Lower lobe of right lung (tissue), 2 donors: ENCODE measurements around the gene KRT75. TPM values are rescaled to one million over a fixed set of nuclear protein-coding genes. Genes with fewer than 3 reads are reported as not detected.

ENCODE experiments used
- ATAC-seq, 2 donors: fragments of 200-7000 bp; cut with Tn5 transposase; one replicate each; pipeline ENCODE4 v1.9.1; 2020 to 2022; ENCODE audit warnings: mild to moderate bottlenecking in 2 of 2, moderate library complexity in 2 of 2
- DNase-seq: peaks from one replicate; pipeline ENCODE4 v3.0.0-alpha.2; 2020
- H3K27ac ChIP-seq: fragments of 200-600 bp; one replicate; pipeline ENCODE4 v1.8.0; 2022
- H3K27me3 ChIP-seq: fragments of 200-600 bp; one replicate; pipeline ENCODE4 v1.8.0; 2022; ENCODE audit warnings: low read depth
- H3K36me3 ChIP-seq: fragments of 200-600 bp; one replicate; pipeline ENCODE4 v1.8.0; 2022; ENCODE audit warnings: mild to moderate bottlenecking
- H3K4me1 ChIP-seq: fragments of 200-600 bp; one replicate; pipeline ENCODE4 v1.8.0; 2022
- H3K4me3 ChIP-seq: fragments of 200-600 bp; one replicate; pipeline ENCODE4 v1.8.0; 2022; ENCODE audit warnings: mild to moderate bottlenecking
- H3K9me3 ChIP-seq: fragments of 200-600 bp; one replicate; pipeline ENCODE4 v1.8.0; 2022
- intact Hi-C: fragments of 100-400 bp; cut with DNase I; formaldehyde crosslinking; loops from one replicate; pipeline ENCODE4 v1.11.0; 2022
- total RNA-seq: library from RNA; stranded (reverse); fragmentation: NEBNext Ultra II Directional; extraction: Animal tissue kit (Norgen Biotek cat#: 25700); gene quantifications from one replicate; pipeline ENCODE4 v1.2.1, GENCODE V29; 2021
- TF ChIP-seq, protein P1 (sequence below): fragments of 200-600 bp; IDR thresholded peaks from one replicate; pipeline ENCODE4 v1.8.0; 2022; ENCODE audit warnings: antibody characterized with exemption, mild to moderate bottlenecking
- donor health status: DM: no; HTN: yes; CAD: no; lungs with severe emphysema.

Gene KRT75
- total RNA-seq, 1 donor from 2014 or later, result not detected

GRCh38 chr12:52423035-52423434, 11.1 kb downstream of the KRT75 start:
- ATAC-seq (peak in 1 of 2 donors; percentile 28), DNase-seq (no peak)
- H3K4me1 ChIP-seq, result no peaks in the 10 kb centered on the region
- no peak overlapping the region for H3K4me3 ChIP-seq
- peak overlapping the region; percentile 60 for H3K27ac ChIP-seq
- TF ChIP-seq, protein P1, sequence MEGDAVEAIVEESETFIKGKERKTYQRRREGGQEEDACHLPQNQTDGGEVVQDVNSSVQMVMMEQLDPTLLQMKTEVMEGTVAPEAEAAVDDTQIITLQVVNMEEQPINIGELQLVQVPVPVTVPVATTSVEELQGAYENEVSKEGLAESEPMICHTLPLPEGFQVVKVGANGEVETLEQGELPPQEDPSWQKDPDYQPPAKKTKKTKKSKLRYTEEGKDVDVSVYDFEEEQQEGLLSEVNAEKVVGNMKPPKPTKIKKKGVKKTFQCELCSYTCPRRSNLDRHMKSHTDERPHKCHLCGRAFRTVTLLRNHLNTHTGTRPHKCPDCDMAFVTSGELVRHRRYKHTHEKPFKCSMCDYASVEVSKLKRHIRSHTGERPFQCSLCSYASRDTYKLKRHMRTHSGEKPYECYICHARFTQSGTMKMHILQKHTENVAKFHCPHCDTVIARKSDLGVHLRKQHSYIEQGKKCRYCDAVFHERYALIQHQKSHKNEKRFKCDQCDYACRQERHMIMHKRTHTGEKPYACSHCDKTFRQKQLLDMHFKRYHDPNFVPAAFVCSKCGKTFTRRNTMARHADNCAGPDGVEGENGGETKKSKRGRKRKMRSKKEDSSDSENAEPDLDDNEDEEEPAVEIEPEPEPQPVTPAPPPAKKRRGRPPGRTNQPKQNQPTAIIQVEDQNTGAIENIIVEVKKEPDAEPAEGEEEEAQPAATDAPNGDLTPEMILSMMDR, result no peak
- H3K9me3 ChIP-seq, result no peaks in the 10 kb centered on the region
- intact Hi-C loops, result no loop called here
- no peaks in the 10 kb centered on the region for H3K36me3 ChIP-seq
- H3K27me3 ChIP-seq, result peaks cover 3% of the 10 kb centered on the region

DNA sequence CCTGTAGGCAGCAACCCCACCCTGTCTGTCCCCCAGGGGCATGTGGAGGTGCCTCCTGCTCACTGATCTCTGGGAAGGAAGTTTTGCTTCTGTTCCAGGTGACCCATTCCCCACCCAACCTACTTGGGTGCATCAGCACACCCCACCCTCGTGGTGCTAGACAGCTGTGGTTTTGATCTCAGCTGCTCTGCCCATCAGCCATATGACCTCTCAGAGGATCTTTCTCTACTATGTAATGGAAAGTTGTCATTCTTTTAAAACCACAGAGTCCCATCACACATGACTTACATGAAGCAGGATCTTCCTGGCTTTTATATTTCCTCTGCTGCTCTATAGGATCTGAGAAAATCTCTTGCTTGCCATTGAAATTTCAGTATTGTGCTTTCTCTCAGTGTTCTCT, 14.5 kb downstream of the KRT75 start:
- no peak for ATAC-seq
- intact Hi-C loops, result no loop called here

GRCh38 chr12:52418576-52419110, 15.5 kb downstream of the KRT75 start:
- DNase-seq (no peak), ATAC-seq (no peak)
- Histone ChIP-seq H3K9me3 (no peaks in the 10 kb centered on the region), H3K27me3 (peaks cover 3% of the 10 kb centered on the region), H3K4me3 (no peak overlapping the region), H3K27ac (no peak overlapping the region), H3K4me1 (peaks cover 4% of the 10 kb centered on the region), H3K36me3 (no peaks in the 10 kb centered on the region)
- intact Hi-C loops, result no loop called here
- TF ChIP-seq, protein P1, result no peak

More for the DNA sequence above, 14.5 kb downstream of the KRT75 start:
- no peak overlapping the region for H3K27ac ChIP-seq
- no peaks in the 10 kb centered on the region for H3K36me3 ChIP-seq
- no peak overlapping the region for H3K4me3 ChIP-seq
- peaks cover 4% of the 10 kb centered on the region for H3K4me1 ChIP-seq
- H3K9me3 ChIP-seq, result no peaks in the 10 kb centered on the region
- H3K27me3 ChIP-seq, result peaks cover 3% of the 10 kb centered on the region
- no peak for DNase-seq
- TF ChIP-seq, protein P1, result no peak

DNA sequence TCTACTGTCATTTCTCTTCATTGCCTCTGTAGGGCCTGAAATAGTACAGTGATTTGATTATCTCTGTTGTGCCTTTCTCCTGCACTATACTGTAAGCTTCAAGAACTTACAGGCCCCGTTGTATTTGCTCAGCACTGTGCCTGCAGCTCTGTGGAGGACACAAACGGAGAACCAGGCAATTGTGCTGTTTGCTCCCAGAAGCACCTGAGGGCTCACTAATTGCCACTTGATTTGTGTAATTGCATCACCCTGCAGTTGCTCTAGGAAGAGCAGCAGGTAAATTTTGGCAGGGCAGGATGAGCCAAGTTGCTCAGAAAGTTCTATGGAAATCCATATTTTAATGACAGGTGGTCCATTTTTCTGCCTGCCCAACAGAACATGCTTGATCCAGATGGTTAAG, 16.4 kb downstream of the KRT75 start:
- TF ChIP-seq, protein P1, result no peak
- DNase-seq (no peak), ATAC-seq (peak; percentile 22 to 54)
- Histone ChIP-seq H3K9me3 (no peaks in the 10 kb centered on the region), H3K27me3 (peaks cover 8% of the 10 kb centered on the region), H3K4me3 (no peak overlapping the region), H3K27ac (no peak overlapping the region), H3K4me1 (peaks cover 4% of the 10 kb centered on the region), H3K36me3 (no peaks in the 10 kb centered on the region)
- intact Hi-C loops, result no loop called here

DNA sequence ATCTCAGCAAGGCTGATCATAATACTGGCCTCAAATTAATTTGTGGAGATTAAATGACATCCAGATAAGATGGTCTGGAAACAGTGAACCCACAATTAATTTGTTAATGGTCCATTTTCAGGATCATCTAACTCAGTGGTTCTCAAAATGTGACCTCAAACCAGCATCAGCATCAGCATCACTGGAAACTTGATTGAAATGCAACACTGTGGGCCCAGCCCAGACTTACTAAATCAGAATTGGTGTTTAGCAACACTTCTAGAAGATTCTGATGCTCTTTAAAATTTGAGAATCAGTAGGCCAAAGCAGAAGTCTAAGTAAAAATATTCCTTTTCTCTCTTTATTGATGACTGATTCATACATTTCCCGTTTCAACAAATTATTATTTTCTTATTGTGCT, 17.4 kb downstream of the KRT75 start:
- Histone ChIP-seq H3K36me3 (no peaks in the 10 kb centered on the region), H3K9me3 (no peaks in the 10 kb centered on the region), H3K27me3 (peaks cover 8% of the 10 kb centered on the region), H3K4me1 (peaks cover 4% of the 10 kb centered on the region), H3K27ac (no peak overlapping the region), H3K4me3 (no peak overlapping the region)
- TF ChIP-seq, protein P1, result no peak
- no peak for DNase-seq
- no peak for ATAC-seq
- intact Hi-C loops, result no loop called here
